Panc1 (cell line): ENCODE results near the gene ATRN.

Experiments
- POLR2AphosphoS5 ChIP-seq: IDR thresholded peaks from 2 replicates; pipeline ENCODE4 v1.6.1; 2012; ENCODE audit warnings: mild to moderate bottlenecking, low read depth, low read length, moderate library complexity
- SIN3A ChIP-seq: IDR thresholded peaks from 2 replicates; pipeline ENCODE4 v1.6.1; 2012; ENCODE audit warnings: low read depth, mild to moderate bottlenecking, low read length, moderate library complexity, borderline replicate concordance; ENCODE audit not compliant: insufficient read depth
- TCF7L2 ChIP-seq: IDR thresholded peaks from 2 replicates; pipeline ENCODE4 v1.6.1; 2011; ENCODE audit warnings: mild to moderate bottlenecking, low read depth, low read length, inconsistent platforms
- TF ChIP-seq, protein P1 (sequence below): fragments of 450-650 bp; IDR thresholded peaks from 2 replicates; pipeline ENCODE4 v1.5.1; 2017; ENCODE audit warnings: mild to moderate bottlenecking
- TF ChIP-seq, protein P2 (sequence below), 2 experiments: IDR thresholded peaks; 2 replicates each; pipeline ENCODE4 v1.6.1; 2011 to 2012; ENCODE audit warnings: low read depth in 2 of 2, control low read depth in 1 of 2, low read length in 1 of 2, mild to moderate bottlenecking in 1 of 2, moderate library complexity in 1 of 2; ENCODE audit not compliant: insufficient read depth in 1 of 2

DNA sequence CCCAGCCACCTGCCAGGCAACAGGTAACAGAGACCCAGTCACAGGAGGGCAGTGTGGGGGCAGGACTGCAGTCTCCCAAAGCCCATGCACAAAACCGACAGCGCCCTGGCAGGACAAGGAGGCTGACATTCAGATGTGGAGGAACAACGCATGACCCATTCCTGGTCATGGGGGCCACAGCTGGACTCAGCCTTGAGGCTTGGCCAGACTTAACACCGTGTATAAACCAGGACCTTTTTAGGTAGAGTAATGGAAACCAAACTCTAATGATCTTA, 184.2 kb downstream of the ATRN start:
- TF ChIP-seq, protein P1, sequence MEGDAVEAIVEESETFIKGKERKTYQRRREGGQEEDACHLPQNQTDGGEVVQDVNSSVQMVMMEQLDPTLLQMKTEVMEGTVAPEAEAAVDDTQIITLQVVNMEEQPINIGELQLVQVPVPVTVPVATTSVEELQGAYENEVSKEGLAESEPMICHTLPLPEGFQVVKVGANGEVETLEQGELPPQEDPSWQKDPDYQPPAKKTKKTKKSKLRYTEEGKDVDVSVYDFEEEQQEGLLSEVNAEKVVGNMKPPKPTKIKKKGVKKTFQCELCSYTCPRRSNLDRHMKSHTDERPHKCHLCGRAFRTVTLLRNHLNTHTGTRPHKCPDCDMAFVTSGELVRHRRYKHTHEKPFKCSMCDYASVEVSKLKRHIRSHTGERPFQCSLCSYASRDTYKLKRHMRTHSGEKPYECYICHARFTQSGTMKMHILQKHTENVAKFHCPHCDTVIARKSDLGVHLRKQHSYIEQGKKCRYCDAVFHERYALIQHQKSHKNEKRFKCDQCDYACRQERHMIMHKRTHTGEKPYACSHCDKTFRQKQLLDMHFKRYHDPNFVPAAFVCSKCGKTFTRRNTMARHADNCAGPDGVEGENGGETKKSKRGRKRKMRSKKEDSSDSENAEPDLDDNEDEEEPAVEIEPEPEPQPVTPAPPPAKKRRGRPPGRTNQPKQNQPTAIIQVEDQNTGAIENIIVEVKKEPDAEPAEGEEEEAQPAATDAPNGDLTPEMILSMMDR: no peak
- TF ChIP-seq, protein P2, sequence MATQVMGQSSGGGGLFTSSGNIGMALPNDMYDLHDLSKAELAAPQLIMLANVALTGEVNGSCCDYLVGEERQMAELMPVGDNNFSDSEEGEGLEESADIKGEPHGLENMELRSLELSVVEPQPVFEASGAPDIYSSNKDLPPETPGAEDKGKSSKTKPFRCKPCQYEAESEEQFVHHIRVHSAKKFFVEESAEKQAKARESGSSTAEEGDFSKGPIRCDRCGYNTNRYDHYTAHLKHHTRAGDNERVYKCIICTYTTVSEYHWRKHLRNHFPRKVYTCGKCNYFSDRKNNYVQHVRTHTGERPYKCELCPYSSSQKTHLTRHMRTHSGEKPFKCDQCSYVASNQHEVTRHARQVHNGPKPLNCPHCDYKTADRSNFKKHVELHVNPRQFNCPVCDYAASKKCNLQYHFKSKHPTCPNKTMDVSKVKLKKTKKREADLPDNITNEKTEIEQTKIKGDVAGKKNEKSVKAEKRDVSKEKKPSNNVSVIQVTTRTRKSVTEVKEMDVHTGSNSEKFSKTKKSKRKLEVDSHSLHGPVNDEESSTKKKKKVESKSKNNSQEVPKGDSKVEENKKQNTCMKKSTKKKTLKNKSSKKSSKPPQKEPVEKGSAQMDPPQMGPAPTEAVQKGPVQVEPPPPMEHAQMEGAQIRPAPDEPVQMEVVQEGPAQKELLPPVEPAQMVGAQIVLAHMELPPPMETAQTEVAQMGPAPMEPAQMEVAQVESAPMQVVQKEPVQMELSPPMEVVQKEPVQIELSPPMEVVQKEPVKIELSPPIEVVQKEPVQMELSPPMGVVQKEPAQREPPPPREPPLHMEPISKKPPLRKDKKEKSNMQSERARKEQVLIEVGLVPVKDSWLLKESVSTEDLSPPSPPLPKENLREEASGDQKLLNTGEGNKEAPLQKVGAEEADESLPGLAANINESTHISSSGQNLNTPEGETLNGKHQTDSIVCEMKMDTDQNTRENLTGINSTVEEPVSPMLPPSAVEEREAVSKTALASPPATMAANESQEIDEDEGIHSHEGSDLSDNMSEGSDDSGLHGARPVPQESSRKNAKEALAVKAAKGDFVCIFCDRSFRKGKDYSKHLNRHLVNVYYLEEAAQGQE (IDR thresholded peaks at IDR 0.05; ENCODE audit: insufficient read depth in 1 of 2, low read depth in 2 of 2, low read length in 1 of 2): no peak
- TF ChIP-seq POLR2AphosphoS5 (no peak), SIN3A (no peak), TCF7L2 (no peak)
